PC-9 (cell line): Measurements from ENCODE around the gene ABRACL. TPM values are rescaled to one million over a fixed set of nuclear protein-coding genes. Genes with fewer than 3 reads are reported as not detected.

Experiments
- BruUV-seq: library from RNA; stranded (reverse); fragments of 400-500 nt; replicated peaks from 2 replicates; lab custom pipeline; 2021; lab: Mats Ljungman, UMichigan
- CTCF ChIA-PET: fragments of 300-600 bp; sonication (Branson Sonifier 250); formaldehyde crosslinking; loops from one replicate; lab custom pipeline; 2022; ENCODE audit warnings: antibody characterized with exemption; lab: Charles Lee
- POLR2A ChIA-PET: fragments of 300-600 bp; sonication (Branson Sonifier 250); formaldehyde crosslinking; loops from one replicate; lab custom pipeline; 2022; ENCODE audit warnings: antibody characterized with exemption; ENCODE audit not compliant: unreplicated experiment; lab: Charles Lee
- DNase-seq, 2 experiments: peaks; one replicate each; pipeline versions ENCODE4 v3.0.0 to v3.0.0-alpha.2; 2015 to 2022; ENCODE audit warnings: mixed read lengths in 1 of 2
- H2AFZ ChIP-seq: fragments of 200-600 bp; sonication (generic); 2 replicates; pipeline ENCODE4 v1.8.1; 2017; ENCODE audit warnings: antibody characterized with exemption
- H3F3A ChIP-seq: fragments of 200-600 bp; sonication (generic); 2 replicates; pipeline ENCODE4 v1.8.1; 2017; ENCODE audit warnings: antibody characterized with exemption, mild to moderate bottlenecking, low read depth; ENCODE audit not compliant: insufficient read depth
- H3K27ac ChIP-seq: fragments of 200-600 bp; sonication (generic); 2 replicates; pipeline ENCODE4 v1.6.1; 2016; ENCODE audit warnings: mixed run types
- H3K27me3 ChIP-seq: fragments of 200-600 bp; sonication (generic); 2 replicates; pipeline ENCODE4 v1.6.1; 2016; ENCODE audit warnings: low read depth, mixed run types; ENCODE audit not compliant: insufficient read depth
- H3K36me3 ChIP-seq: fragments of 200-600 bp; sonication (generic); 2 replicates; pipeline ENCODE4 v1.6.1; 2016; ENCODE audit warnings: low read depth, mixed run types
- H3K4me1 ChIP-seq: fragments of 200-600 bp; sonication (generic); replicated peaks from 2 replicates; pipeline ENCODE4 v1.6.1; 2016; ENCODE audit warnings: mixed run types; ENCODE audit not compliant: insufficient read depth
- H3K4me2 ChIP-seq: fragments of 200-600 bp; sonication (generic); 2 replicates; pipeline ENCODE4 v1.6.1; 2017; ENCODE audit warnings: mixed run types
- H3K4me3 ChIP-seq: fragments of 200-600 bp; sonication (generic); 2 replicates; pipeline ENCODE4 v1.6.1; 2016; ENCODE audit warnings: mixed run types
- H3K79me2 ChIP-seq: fragments of 200-600 bp; sonication (generic); 2 replicates; pipeline ENCODE4 v1.6.1; 2017; ENCODE audit warnings: low read depth, mixed run types
- H3K9me2 ChIP-seq: fragments of 200-600 bp; sonication (generic); 2 replicates; pipeline ENCODE4 v1.8.1; 2017; ENCODE audit warnings: mild to moderate bottlenecking; ENCODE audit not compliant: insufficient read depth
- H3K9me3 ChIP-seq: fragments of 200-600 bp; sonication (generic); 2 replicates; pipeline ENCODE4 v1.8.1; 2016; ENCODE audit warnings: low read depth; ENCODE audit not compliant: insufficient read depth
- H4K20me1 ChIP-seq: fragments of 200-600 bp; sonication (generic); 2 replicates; pipeline ENCODE4 v1.8.1; 2017; ENCODE audit not compliant: insufficient read depth
- EZH2 ChIP-seq: fragments of 200-600 bp; sonication (generic); IDR thresholded peaks from 2 replicates; pipeline ENCODE4 v1.8.0; 2017; ENCODE audit warnings: antibody characterized with exemption, low read depth
- intact Hi-C: fragments of 100-400 bp; cut with micrococcal nuclease; formaldehyde crosslinking; loops from one replicate; pipeline ENCODE4 v1.10.0; 2022; ENCODE audit not compliant: unreplicated experiment
- total RNA-seq: library from RNA; stranded (reverse); gene quantifications from 2 replicates; pipeline ENCODE4 v1.2.3, GENCODE V29; 2021
- TF ChIP-seq, protein P1 (sequence below): fragments of 200-600 bp; sonication (generic); conservative IDR thresholded peaks from 2 replicates; pipeline ENCODE4 v1.6.1; 2017; ENCODE audit warnings: mixed run types, antibody characterized with exemption, mild to moderate bottlenecking, moderate library complexity

Gene ABRACL
- total RNA-seq, 1 experiment from 2014 or later = 33.7 TPM

GRCh38 chr6:139051396-139052060, 23.0 kb downstream of the ABRACL start:
- no peaks in the 10 kb centered on the region for H3K9me2 ChIP-seq
- H3K27me3 ChIP-seq = no peaks in the 10 kb centered on the region
- DNase-seq = no peak
- H3K4me3 ChIP-seq = no peak overlapping the region
- H4K20me1 ChIP-seq = no peaks in the 10 kb centered on the region
- no TSS peak for BruUV-seq
- H3K4me2 ChIP-seq = no peak overlapping the region
- TF ChIP-seq EZH2 = no peak
- TF ChIP-seq, protein P1, sequence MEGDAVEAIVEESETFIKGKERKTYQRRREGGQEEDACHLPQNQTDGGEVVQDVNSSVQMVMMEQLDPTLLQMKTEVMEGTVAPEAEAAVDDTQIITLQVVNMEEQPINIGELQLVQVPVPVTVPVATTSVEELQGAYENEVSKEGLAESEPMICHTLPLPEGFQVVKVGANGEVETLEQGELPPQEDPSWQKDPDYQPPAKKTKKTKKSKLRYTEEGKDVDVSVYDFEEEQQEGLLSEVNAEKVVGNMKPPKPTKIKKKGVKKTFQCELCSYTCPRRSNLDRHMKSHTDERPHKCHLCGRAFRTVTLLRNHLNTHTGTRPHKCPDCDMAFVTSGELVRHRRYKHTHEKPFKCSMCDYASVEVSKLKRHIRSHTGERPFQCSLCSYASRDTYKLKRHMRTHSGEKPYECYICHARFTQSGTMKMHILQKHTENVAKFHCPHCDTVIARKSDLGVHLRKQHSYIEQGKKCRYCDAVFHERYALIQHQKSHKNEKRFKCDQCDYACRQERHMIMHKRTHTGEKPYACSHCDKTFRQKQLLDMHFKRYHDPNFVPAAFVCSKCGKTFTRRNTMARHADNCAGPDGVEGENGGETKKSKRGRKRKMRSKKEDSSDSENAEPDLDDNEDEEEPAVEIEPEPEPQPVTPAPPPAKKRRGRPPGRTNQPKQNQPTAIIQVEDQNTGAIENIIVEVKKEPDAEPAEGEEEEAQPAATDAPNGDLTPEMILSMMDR = no peak
- intact Hi-C loops = no loop called here
- H3K79me2 ChIP-seq = no peaks in the 10 kb centered on the region
- CTCF ChIA-PET = no interaction called here
- no peaks in the 10 kb centered on the region for H3K4me1 ChIP-seq
- H3K9me3 ChIP-seq = peaks cover 5% of the 10 kb centered on the region; the same call in 1 of the 2 replicates
- no peaks in the 10 kb centered on the region for H3F3A ChIP-seq
- no peak overlapping the region for H3K27ac ChIP-seq
- H3K36me3 ChIP-seq = no peaks in the 10 kb centered on the region
- POLR2A ChIA-PET = no interaction called here
- no peak overlapping the region for H2AFZ ChIP-seq

DNA sequence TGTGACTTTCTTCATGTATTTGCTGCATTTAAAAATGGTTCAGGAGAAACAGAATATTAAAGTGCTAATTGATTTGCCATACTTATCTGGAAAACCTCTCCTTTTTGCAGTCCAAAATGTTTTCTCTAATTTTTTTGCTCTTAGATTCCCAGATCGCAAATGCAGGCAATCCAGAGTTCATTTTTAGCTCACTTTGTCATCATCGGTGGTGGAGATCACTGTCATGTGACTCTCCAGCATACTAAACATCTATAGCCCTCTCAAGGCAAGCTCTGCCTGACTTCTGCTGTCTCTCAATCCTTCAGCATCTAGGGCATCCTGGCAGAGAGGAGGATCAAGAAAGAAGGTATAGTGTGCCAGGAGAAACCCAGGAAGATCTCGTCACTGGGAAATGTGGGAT, 24.8 kb downstream of the ABRACL start:
- no peak for TF ChIP-seq EZH2
- TF ChIP-seq, protein P1 = no peak
- H3K9me2 ChIP-seq = no peaks in the 10 kb centered on the region
- H3K4me3 ChIP-seq = no peak overlapping the region
- no peaks in the 10 kb centered on the region for H4K20me1 ChIP-seq
- intact Hi-C loops = no loop called here
- H3K27ac ChIP-seq = no peak overlapping the region
- H3K79me2 ChIP-seq = no peaks in the 10 kb centered on the region
- no TSS peak for BruUV-seq
- no peak overlapping the region for H3K4me2 ChIP-seq
- ChIA-PET POLR2A (no interaction called here), CTCF (no interaction called here)
- peaks cover 5% of the 10 kb centered on the region; the same call in 1 of the 2 replicates for H3K9me3 ChIP-seq
- H3K4me1 ChIP-seq = no peaks in the 10 kb centered on the region
- no peak for DNase-seq
- no peaks in the 10 kb centered on the region for H3K36me3 ChIP-seq
- no peaks in the 10 kb centered on the region for H3K27me3 ChIP-seq
- H2AFZ ChIP-seq = no peak overlapping the region
- no peaks in the 10 kb centered on the region for H3F3A ChIP-seq

DNA sequence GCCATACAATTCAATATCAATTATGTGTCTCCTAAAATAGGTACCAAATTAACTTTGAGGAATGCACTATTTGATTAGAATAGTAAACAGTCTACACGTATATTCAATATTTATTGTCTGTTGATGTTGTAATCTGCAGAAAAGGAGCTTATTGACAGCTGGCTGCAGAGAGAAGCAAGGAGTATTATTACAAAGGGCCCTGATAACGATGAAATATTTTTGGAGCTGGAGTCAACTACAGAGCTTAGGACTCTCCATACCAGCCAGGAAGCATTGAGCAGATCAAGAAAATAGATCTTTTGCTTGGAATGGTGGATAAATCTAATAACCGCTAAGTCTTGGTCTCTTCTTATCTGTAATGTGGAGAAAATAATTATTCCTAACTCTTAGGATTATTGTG, 25.5 kb downstream of the ABRACL start:
- Histone ChIP-seq H3F3A (no peaks in the 10 kb centered on the region), H3K27ac (no peak overlapping the region), H3K4me2 (no peak overlapping the region), H2AFZ (no peak overlapping the region), H3K27me3 (no peaks in the 10 kb centered on the region), H3K79me2 (no peaks in the 10 kb centered on the region), H3K4me3 (no peak overlapping the region), H3K9me2 (no peaks in the 10 kb centered on the region), H3K9me3 (peaks cover 5% of the 10 kb centered on the region; the same call in 1 of the 2 replicates), H3K4me1 (no peaks in the 10 kb centered on the region), H4K20me1 (no peaks in the 10 kb centered on the region), H3K36me3 (no peaks in the 10 kb centered on the region)
- DNase-seq = no peak
- ChIA-PET POLR2A (no interaction called here), CTCF (no interaction called here)
- TF ChIP-seq EZH2 = no peak
- TF ChIP-seq, protein P1 = no peak
- BruUV-seq = no TSS peak
- intact Hi-C loops = no loop called here
